Measurements from ENCODE around the gene SCARF2. TPM values are rescaled to one million over a fixed set of nuclear protein-coding genes. Genes with fewer than 3 reads are reported as not detected.

Gene SCARF2
- total RNA-seq, 1 experiment from 2014 or later = 1.4 TPM

DNA sequence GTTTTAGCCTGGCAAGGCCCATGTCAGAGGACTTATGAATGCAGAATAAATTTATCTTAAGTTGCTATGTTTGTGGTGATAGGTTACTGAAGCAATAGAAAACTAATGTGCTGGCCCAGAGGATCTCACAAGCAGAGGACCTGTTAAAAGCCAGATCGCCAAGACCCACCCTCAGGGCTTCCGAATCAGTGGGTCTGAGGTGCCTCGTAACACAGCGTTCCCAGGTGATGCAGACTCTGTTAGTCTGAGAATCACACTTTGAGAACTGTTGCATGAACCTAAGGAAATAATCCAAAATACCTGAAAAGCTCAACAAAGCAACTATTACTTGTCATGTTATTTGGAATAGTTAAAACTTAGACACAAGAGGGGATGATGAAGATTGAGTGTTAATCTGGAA is 6.7 kb upstream of the SCARF2 start:
- no peak for DNase-seq (ENCODE audit: low spot score)
- ChIA-PET CTCF (no interaction called here), POLR2A (ENCODE audit: low non-redundant PET) (no interaction called here)
- BruUV-seq (replicated peaks) = no TSS peak
- Histone ChIP-seq H3K27ac (ENCODE audit: low read depth, low read length, poor library complexity, severe bottlenecking) (no peak overlapping the region), H3K4me3 (ENCODE audit: low read depth, low read length, poor library complexity, severe bottlenecking) (no peak overlapping the region), H3K27me3 (replicated peaks; ENCODE audit: insufficient read depth, low read depth, low read length, poor library complexity) (no peaks in the 10 kb centered on the region), H3K9me3 (ENCODE audit: low read depth, low read length, poor library complexity, severe bottlenecking) (no peaks in the 10 kb centered on the region), H3K36me3 (ENCODE audit: insufficient read depth, low read length, poor library complexity, severe bottlenecking) (peaks cover 5% of the 10 kb centered on the region), H3K4me1 (ENCODE audit: insufficient read depth, low read length, poor library complexity, severe bottlenecking) (no peaks in the 10 kb centered on the region)
- intact Hi-C loops (cut with micrococcal nuclease; ENCODE audit: unreplicated experiment) = no loop called here
- TF ChIP-seq, protein P1, sequence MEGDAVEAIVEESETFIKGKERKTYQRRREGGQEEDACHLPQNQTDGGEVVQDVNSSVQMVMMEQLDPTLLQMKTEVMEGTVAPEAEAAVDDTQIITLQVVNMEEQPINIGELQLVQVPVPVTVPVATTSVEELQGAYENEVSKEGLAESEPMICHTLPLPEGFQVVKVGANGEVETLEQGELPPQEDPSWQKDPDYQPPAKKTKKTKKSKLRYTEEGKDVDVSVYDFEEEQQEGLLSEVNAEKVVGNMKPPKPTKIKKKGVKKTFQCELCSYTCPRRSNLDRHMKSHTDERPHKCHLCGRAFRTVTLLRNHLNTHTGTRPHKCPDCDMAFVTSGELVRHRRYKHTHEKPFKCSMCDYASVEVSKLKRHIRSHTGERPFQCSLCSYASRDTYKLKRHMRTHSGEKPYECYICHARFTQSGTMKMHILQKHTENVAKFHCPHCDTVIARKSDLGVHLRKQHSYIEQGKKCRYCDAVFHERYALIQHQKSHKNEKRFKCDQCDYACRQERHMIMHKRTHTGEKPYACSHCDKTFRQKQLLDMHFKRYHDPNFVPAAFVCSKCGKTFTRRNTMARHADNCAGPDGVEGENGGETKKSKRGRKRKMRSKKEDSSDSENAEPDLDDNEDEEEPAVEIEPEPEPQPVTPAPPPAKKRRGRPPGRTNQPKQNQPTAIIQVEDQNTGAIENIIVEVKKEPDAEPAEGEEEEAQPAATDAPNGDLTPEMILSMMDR (conservative IDR thresholded peaks at IDR 0.05; ENCODE audit: low read depth, low read length) = no peak
- no peak for TF ChIP-seq EZH2 (IDR thresholded peaks at IDR 0.05; ENCODE audit: borderline replicate concordance, low read depth, low read length, poor library complexity, severe bottlenecking)

DNA sequence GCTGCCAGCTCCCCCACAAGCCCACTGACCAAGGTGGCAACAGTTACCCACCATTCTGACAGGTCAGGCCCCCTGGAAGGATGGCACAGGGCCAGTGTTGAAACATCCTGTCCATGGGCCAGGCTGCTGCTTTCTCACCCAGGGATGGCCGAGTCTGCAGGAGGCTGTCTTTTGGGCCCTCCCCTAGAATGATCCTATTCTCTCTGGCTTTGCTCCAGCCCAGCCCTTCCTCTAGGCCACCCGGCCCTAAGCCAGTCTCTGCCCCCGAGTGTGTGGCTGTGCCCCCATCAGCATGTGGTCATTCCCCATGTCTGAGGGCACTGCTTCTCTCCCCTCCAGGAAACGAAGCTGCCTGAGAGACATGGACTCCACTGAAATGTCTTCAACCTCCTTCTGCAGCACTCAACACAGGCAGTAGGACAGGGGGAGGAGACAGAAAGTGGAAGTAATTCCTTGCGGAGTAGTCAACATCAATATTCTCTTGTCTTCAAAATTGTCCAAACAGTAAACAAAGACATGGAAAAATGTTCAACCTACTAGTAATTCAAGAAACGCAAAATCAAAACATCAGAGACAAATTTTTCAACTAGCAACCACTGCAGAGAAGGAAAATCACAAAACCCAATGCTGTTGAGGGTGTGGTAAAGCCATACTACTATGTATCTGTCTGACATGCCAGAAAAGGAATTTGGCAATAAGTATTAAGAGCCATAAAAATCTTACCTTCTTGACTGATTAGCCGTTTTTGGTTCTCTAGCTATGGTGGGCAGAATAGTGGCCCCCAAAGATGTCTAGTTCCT is 5.1 kb upstream of the SCARF2 start:
- H3K9me3 ChIP-seq (ENCODE audit: low read depth, low read length, poor library complexity, severe bottlenecking) = no peaks in the 10 kb centered on the region
- no peak for DNase-seq (ENCODE audit: low spot score)
- no peaks in the 10 kb centered on the region for H3K27me3 ChIP-seq (replicated peaks; ENCODE audit: insufficient read depth, low read depth, low read length, poor library complexity)
- ChIA-PET CTCF (interaction anchor here (0.6 to 1.1 kb wide), 2 partner anchors 24 to 205 kb away, joined by 5 to 11 read pairs; no protein-coding TSS in a partner anchor), POLR2A (ENCODE audit: low non-redundant PET) (no interaction called here)
- H3K4me3 ChIP-seq (ENCODE audit: low read depth, low read length, poor library complexity, severe bottlenecking) = no peak overlapping the region
- H3K36me3 ChIP-seq (ENCODE audit: insufficient read depth, low read length, poor library complexity, severe bottlenecking) = peaks cover 5% of the 10 kb centered on the region
- BruUV-seq (replicated peaks) = no TSS peak
- H3K4me1 ChIP-seq (ENCODE audit: insufficient read depth, low read length, poor library complexity, severe bottlenecking) = no peaks in the 10 kb centered on the region
- no peak overlapping the region for H3K27ac ChIP-seq (ENCODE audit: low read depth, low read length, poor library complexity, severe bottlenecking)
- intact Hi-C loops (cut with micrococcal nuclease; ENCODE audit: unreplicated experiment) = no loop called here
- TF ChIP-seq EZH2 (IDR thresholded peaks at IDR 0.05; ENCODE audit: borderline replicate concordance, low read depth, low read length, poor library complexity, severe bottlenecking) = no peak
- TF ChIP-seq, protein P1 (conservative IDR thresholded peaks at IDR 0.05; ENCODE audit: low read depth, low read length) = no peak

DNA sequence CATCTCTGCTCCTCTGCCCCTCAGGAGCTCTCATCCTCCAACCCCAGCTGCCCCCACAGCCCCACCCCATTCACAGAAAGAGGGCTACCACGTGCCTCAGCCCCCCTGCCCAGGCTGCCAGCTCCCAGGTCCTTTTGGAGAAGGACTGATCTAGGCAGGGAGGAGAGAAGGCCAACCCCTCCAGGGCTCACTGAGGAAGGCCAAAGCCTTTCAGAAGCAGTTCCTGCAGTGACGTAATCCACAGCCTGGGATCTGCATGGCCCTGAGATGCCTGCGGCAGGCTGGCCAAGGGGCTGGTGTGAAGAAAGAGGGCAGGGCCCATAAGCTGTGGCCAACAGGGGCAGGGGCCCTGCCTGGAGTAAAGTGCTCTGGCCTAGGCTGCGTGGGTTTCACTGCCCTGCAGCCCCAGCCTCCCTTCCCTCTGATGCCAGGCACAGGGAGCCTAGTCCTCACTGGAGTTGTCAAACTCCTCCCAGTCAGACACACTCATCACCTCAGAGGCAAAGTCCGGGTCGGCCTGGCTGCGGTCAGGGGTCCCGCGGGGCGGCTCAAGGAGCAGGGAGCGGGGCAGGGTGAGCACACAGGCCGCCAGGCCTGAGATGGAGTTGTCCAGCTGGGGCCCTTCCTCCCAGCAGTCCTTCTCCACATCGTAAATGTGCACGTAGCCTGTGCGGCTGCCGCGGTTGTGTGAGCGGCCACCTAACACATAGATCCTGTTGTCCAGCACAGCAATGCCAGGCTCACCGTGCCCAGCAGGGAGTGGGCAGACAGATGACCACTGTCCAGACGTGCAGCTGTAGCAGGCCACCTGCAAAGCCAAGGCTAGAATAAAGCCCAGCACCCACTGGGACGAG is 4.2 kb upstream of the SCARF2 start:
- Histone ChIP-seq H3K36me3 (ENCODE audit: insufficient read depth, low read length, poor library complexity, severe bottlenecking) (peaks cover 5% of the 10 kb centered on the region), H3K4me3 (ENCODE audit: low read depth, low read length, poor library complexity, severe bottlenecking) (no peak overlapping the region), H3K27ac (ENCODE audit: low read depth, low read length, poor library complexity, severe bottlenecking) (no peak overlapping the region), H3K9me3 (ENCODE audit: low read depth, low read length, poor library complexity, severe bottlenecking) (no peaks in the 10 kb centered on the region), H3K27me3 (replicated peaks; ENCODE audit: insufficient read depth, low read depth, low read length, poor library complexity) (peaks cover 5% of the 10 kb centered on the region), H3K4me1 (ENCODE audit: insufficient read depth, low read length, poor library complexity, severe bottlenecking) (peaks cover 3% of the 10 kb centered on the region)
- ChIA-PET POLR2A (ENCODE audit: low non-redundant PET) (no interaction called here), CTCF (interaction anchor here (1.1 kb wide), 1 partner anchor 24 kb away, joined by 11 read pairs; no protein-coding TSS in a partner anchor)
- no TSS peak for BruUV-seq (replicated peaks)
- TF ChIP-seq EZH2 (IDR thresholded peaks at IDR 0.05; ENCODE audit: borderline replicate concordance, low read depth, low read length, poor library complexity, severe bottlenecking) = no peak
- TF ChIP-seq, protein P1 (conservative IDR thresholded peaks at IDR 0.05; ENCODE audit: low read depth, low read length) = no peak
- no peak for DNase-seq (ENCODE audit: low spot score)
- intact Hi-C loops (cut with micrococcal nuclease; ENCODE audit: unreplicated experiment) = no loop called here
